Activated CD8-positive, alpha-beta memory T cell treated with anti-CD3 and anti-CD28 coated beads, Interleukin-2, amount 50 U/mL, for 48 hours (primary cell): ENCODE results near the gene GRK4.
"Not testable (repeated sequence)": the region's sequence is repeated elsewhere in the genome, so short reads cannot be mapped to it uniquely, and the experiment has no call there.

Experiments
- DNase-seq: peaks from one replicate; pipeline ENCODE4 v3.0.0-alpha.2; 2020

The GRK4 gene

GRCh38 chr4:3043282-3044020, 80.1 kb downstream of the GRK4 start:
- DNase-seq: no peak

- peak; percentile 78 for DNase-seq
Measured at GRCh38 chr4:3044870-3045819, 81.8 kb downstream of the GRK4 start.

GRCh38 chr4:3046162-3046561, 82.8 kb downstream of the GRK4 start:
- DNase-seq: no peak

GRCh38 chr4:3046623-3047022, 83.3 kb downstream of the GRK4 start:
- no peak for DNase-seq

GRCh38 chr4:3047464-3048286, 84.3 kb downstream of the GRK4 start:
- DNase-seq: peak; percentile 83

- not testable (repeated sequence) for DNase-seq
Measured at GRCh38 chr4:3051141-3051897, 87.9 kb downstream of the GRK4 start.

- no peak for DNase-seq
Measured at GRCh38 chr4:3054169-3054759, 90.9 kb downstream of the GRK4 start.

GRCh38 chr4:3059943-3060342, 96.6 kb downstream of the GRK4 start:
- no peak for DNase-seq

GRCh38 chr4:3060946-3061345, 97.6 kb downstream of the GRK4 start:
- DNase-seq: no peak

GRCh38 chr4:3062471-3062870, 99.1 kb downstream of the GRK4 start:
- DNase-seq: no peak

GRCh38 chr4:3065551-3065950, 102.2 kb downstream of the GRK4 start:
- no peak for DNase-seq

GRCh38 chr4:3066836-3067400, 103.5 kb downstream of the GRK4 start:
- no peak for DNase-seq

GRCh38 chr4:3067473-3068001, 104.2 kb downstream of the GRK4 start:
- DNase-seq: no peak

- DNase-seq: no peak
Measured at GRCh38 chr4:3069661-3070199, 106.4 kb downstream of the GRK4 start.

GRCh38 chr4:3070709-3071500, 107.5 kb downstream of the GRK4 start:
- no peak for DNase-seq

GRCh38 chr4:3071811-3072210, 108.4 kb downstream of the GRK4 start:
- DNase-seq: no peak

- DNase-seq: no peak
Measured at GRCh38 chr4:3073158-3074077, 110.0 kb downstream of the GRK4 start.

GRCh38 chr4:3074078-3074845, 110.9 kb downstream of the GRK4 start, which contains the start of the genes HTT and HTT-AS:
HTT (plus strand) TSS chr4:3074681; CDS start chr4:3074826, 145 bp downstream.
HTT-AS (minus strand) TSS chr4:3074538.
- peak; percentile 98 for DNase-seq
